GM12874 (cell line): ENCODE data around the gene TBX1.
A peak's percentile ranks its signal among the peaks of the same experiment; 100 is the strongest.

Experiments
- CTCF ChIP-seq: IDR thresholded peaks from 2 replicates; pipeline ENCODE4 v1.5.1; 2011; ENCODE audit warnings: low read depth, mild to moderate bottlenecking, control low read depth, low read length, moderate library complexity; ENCODE audit not compliant: insufficient read depth

Gene TBX1

GRCh38 chr22:19754701-19755144 lies 5.9 kb upstream of the TBX1 start:
- no peak for TF ChIP-seq CTCF

- TF ChIP-seq CTCF: no peak
These were observed 5.3 kb upstream of the TBX1 start for GRCh38 chr22:19755145-19755710.

GRCh38 chr22:19755722-19756287 lies 4.8 kb upstream of the TBX1 start:
- no peak for TF ChIP-seq CTCF

GRCh38 chr22:19756288-19757128 lies 4.1 kb upstream of the TBX1 start:
- peak; percentile 66 for TF ChIP-seq CTCF

- no peak for TF ChIP-seq CTCF
These were observed 3.2 kb upstream of the TBX1 start for GRCh38 chr22:19757140-19757984.

- no peak for TF ChIP-seq CTCF
These were observed 2.3 kb upstream of the TBX1 start for GRCh38 chr22:19757985-19758895.
